ENCODE measurements around the gene RBM12. TPM values are rescaled to one million over a fixed set of nuclear protein-coding genes. Genes with fewer than 3 reads are reported as not detected.

The RBM12 gene
- total RNA-seq, 2 experiments from 2014 or later: 101 to 137 TPM

DNA sequence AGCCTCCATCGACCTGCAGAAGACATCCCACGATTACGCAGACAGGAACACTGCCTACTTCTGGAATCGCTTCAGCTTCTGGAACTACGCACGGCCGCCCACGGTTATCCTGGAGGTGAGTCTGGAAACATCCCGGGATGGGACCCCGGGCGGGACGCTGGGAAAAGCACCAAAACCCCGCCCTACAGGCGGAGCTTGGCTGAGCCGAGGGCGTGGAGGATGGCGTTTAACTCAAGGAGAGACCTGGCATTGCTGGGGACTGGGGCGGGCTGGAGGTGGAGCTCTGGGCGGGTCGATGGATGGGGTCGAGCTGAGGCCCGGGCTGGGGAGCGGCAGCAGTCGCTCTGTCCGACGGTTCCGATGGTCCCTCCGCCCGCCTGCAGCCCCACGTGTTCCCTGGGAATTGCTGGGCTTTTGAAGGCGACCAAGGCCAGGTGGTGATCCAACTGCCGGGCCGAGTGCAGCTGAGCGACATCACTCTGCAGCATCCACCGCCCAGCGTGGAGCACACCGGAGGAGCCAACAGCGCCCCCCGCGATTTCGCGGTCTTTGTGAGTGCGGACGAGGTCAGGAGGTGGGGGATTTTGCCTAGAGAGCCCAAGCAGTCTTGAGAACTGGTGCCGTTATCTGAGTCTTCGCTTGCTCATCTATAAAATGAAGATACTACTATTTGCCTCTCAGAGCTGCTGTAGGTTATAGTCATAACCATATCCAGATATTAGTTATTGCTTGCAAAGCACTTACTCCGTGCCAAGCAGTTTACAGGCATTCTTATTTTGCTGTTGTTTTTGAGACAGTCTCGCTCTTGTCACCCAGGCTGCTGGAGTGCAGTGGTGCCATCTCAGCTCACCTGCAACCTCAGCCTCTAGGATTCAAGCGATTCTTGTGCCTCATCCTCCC, 45.3 kb downstream of the RBM12 start:
- Mint-ChIP-seq H3K27ac (peak overlapping the region; percentile 84), H3K27me3 (no peaks in the 10 kb centered on the region), H3K4me3 (peak overlapping the region; percentile 85), H3K9me3 (ENCODE audit: low read depth) (no peaks in the 10 kb centered on the region), H3K36me3 (peaks cover 2% of the 10 kb centered on the region), H3K4me1 (peaks cover 42% of the 10 kb centered on the region)
- ATAC-seq (peak; percentile 43), DNase-seq (peak; percentile 87)
- CTCF ChIA-PET: interaction anchor here (0.7 to 4.7 kb wide), 29 partner anchors 8 to 745 kb away, joined by 3 to 59 read pairs (median 4); partner anchors contain the start of genes CPNE1, ERGIC3, NFS1 and PHF20

DNA sequence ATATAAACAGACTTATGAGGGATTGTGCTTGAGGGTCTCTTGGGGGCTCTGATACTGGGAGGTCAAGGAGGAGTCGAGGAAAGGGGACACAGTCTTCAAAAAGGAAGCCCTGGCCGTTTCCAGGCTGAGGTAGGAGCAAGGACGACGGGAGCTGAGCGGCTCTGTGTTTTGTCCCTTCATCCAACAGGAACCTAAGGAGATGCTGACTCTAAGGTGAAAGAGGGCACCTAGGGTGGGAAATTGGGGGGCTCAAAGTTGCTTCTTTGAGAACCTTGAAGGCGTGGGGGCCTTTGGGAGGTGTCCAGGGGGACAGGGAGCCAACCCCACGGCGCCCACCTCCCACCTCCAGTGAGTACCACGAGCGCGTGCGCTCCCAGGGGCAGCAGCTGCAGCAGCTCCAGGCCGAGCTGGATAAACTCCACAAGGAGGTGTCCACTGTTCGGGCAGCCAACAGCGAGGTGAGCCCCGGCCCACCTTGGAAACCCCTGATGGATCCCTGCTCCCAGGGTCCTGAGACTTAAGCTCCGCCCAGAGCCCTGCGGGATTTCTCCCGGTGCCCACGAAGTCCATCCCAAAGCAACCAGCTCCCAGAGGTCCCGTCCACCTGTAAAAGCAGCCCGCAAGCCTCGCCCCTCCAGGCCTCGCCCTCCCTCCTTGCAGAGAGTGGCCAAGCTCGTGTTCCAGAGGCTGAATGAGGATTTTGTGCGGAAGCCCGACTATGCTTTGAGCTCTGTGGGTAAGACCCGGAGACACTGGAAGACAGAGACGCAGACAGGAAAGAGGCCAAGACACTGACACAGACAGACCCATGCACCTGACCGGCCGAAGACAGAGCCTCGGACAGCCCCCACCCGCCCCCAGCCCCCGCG, 46.2 kb downstream of the RBM12 start:
- CTCF ChIA-PET: interaction anchor here (0.5 to 4.7 kb wide), 26 partner anchors 9 to 744 kb away, joined by 3 to 59 read pairs (median 4); partner anchors contain the start of genes CPNE1, ERGIC3, NFS1 and PHF20
- Mint-ChIP-seq H3K4me1 (peaks cover 44% of the 10 kb centered on the region), H3K4me3 (peak overlapping the region; percentile 85), H3K36me3 (peaks cover 2% of the 10 kb centered on the region), H3K27ac (peak overlapping the region; percentile 94), H3K27me3 (peaks cover 5% of the 10 kb centered on the region), H3K9me3 (ENCODE audit: low read depth) (no peaks in the 10 kb centered on the region)
- peak; percentile 51 for DNase-seq
- no peak for ATAC-seq

DNA sequence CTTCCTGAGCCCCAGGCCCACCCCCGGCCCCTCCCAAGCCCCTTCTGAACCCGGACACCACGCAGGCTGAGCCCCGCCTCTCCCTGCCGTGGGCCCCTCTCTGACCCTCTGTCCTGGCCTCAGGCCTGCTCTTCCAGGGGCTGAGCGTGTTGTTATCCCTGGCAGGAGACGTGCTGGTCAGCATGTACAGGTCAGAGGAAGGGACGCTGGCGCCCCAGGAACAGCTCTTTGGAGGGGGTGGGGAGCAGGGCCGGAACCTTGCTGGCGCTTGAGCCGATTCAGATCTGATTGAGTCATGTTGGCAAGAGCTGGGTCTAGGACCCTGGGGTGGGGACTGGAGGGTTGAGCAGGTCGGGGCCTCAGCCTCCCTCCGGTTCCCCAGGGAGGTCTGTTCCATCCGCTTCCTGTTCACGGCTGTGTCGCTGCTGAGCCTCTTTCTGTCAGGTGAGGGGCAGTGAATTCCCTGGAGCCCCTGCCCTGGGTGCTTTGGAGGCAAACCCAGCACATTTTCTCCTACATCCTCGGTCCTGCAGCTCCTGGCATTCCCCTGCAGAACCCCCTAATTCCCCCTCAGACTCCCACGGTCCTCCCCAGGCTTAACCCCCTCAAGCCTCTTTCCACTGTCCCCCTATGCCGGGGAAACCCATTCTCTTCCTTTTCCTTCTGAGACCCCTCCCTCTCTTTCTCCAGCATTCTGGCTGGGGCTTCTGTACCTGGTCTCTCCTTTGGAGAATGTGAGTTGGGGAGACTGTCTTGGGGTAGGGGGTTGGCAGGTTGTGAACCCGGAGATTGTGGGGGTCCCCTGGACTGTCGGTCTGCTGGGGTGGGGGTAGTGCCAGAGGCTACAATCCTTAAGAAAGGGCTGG, 47.1 kb downstream of the RBM12 start:
- no peak for ATAC-seq
- H3K36me3 Mint-ChIP-seq: peaks cover 2% of the 10 kb centered on the region

DNA sequence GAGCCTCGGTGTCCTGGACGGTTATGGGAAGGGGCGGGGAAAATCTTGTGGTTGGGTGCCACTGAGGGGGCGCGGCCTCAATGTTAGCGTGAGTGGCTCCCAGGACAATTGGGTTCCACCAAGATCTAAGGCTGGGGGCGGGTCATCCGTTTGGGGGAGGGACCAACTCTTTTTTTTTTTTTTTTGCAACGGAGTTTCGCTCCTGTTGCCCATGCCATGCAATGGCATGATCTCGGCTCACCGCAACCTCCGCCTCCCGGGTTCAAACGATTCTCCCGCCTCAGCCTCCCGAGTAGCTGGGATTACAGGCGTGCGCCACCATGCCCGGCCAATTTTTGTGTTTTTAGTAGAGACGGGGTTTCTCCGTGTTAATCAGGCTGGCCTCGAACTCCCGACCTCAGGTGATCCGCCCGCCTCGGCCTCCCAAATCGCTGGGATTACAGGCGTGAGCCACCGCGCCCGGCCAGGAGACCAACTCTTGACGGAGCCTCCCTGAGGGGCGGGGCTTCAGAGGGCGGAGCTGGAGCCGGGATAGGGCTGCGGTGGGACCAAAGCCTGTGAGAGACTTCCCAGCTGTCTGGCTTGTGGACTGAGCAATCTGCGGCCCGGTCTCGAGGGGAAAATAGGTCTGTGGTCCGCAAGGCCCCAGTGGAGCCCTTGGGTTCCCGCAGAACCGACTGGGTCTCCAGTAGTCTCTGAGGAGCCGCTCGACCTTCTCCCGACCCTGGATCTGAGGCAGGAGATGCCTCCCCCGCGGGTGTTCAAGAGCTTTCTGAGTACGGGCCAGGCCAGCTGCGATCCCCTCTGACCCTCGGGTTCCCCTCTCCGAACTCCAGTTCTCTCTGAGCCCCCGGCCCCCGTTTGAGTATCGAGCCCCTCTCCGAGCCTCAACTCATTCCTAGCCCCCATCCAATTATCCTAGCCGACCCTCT, 48.0 kb downstream of the RBM12 start:
- peaks cover 2% of the 10 kb centered on the region for H3K36me3 Mint-ChIP-seq
- H3K27me3 Mint-ChIP-seq: peaks cover 5% of the 10 kb centered on the region
- CTCF ChIA-PET: interaction anchor here (0.6 to 4.7 kb wide), 12 partner anchors 12 to 338 kb away, joined by 3 to 59 read pairs (median 4); partner anchors contain the start of genes CEP250, CPNE1, RBM12 and RBM39
- H3K4me3 Mint-ChIP-seq: peak overlapping the region; percentile 85
- peak overlapping the region; percentile 94 for H3K27ac Mint-ChIP-seq
- DNase-seq: peak; percentile 83
- H3K4me1 Mint-ChIP-seq: peaks cover 44% of the 10 kb centered on the region
- ATAC-seq: peak; percentile 13
- H3K9me3 Mint-ChIP-seq (ENCODE audit: low read depth): no peaks in the 10 kb centered on the region

More for the DNA sequence above, 47.1 kb downstream of the RBM12 start:
- CTCF ChIA-PET: interaction anchor here (0.7 to 4.7 kb wide), 5 partner anchors 45 to 337 kb away, joined by 3 to 59 read pairs (median 5); partner anchors contain the start of genes CEP250, CPNE1, RBM12 and SCAND1
- Mint-ChIP-seq H3K27ac (peak overlapping the region; percentile 94), H3K4me3 (peak overlapping the region; percentile 85), H3K4me1 (peaks cover 44% of the 10 kb centered on the region), H3K27me3 (peaks cover 5% of the 10 kb centered on the region), H3K9me3 (ENCODE audit: low read depth) (no peaks in the 10 kb centered on the region)
- DNase-seq: peak; percentile 71

GRCh38 chr20:35615667-35616464, 48.8 kb downstream of the RBM12 start, which contains the start of gene SPAG4:
TSS of gene SPAG4 (plus strand) at chr20:35615829. CDS start at chr20:35616004, 175 bp downstream.
- peak; percentile 87 for ATAC-seq
- Mint-ChIP-seq H3K4me1 (peaks cover 44% of the 10 kb centered on the region), H3K27me3 (peaks cover 5% of the 10 kb centered on the region)

DNA sequence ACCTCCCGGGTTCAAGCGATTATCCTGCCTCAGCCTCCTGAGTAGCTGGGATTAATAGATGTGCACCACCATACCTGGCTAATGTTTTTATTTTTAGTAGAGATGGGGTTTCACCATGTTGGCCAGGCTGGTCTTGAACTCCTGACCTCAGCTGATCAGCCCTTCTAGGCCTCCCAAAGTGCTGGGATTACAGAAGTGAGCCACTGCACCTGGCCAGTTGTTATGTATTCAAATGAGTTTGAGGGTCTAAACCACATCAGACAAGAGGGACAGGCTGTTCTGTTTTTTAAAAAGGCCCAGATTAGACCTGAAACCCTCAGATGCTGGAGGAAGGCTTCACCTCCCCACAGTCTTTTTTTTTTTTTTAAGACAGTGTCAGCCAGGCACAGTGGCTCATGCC, 53.2 kb downstream of the RBM12 start:
- no peaks in the 10 kb centered on the region for H3K36me3 Mint-ChIP-seq
- DNase-seq (no peak), ATAC-seq (no peak)
- peaks cover 15% of the 10 kb centered on the region for H3K4me1 Mint-ChIP-seq
- CTCF ChIA-PET: no interaction called here
- no peak overlapping the region for H3K27ac Mint-ChIP-seq
- H3K4me3 Mint-ChIP-seq: no peak overlapping the region
- H3K27me3 Mint-ChIP-seq: peaks cover 5% of the 10 kb centered on the region
- H3K9me3 Mint-ChIP-seq (ENCODE audit: low read depth): no peaks in the 10 kb centered on the region

More at GRCh38 chr20:35615667-35616464, 48.8 kb downstream of the RBM12 start, which contains the start of gene SPAG4:
- no peaks in the 10 kb centered on the region for H3K36me3 Mint-ChIP-seq
- peak within 1 kb of the TSS; percentile 85 for H3K4me3 Mint-ChIP-seq
- H3K27ac Mint-ChIP-seq: peak within 1 kb of the TSS; percentile 94
- H3K9me3 Mint-ChIP-seq (ENCODE audit: low read depth): no peaks in the 10 kb centered on the region
- peak; percentile 100 for DNase-seq
- CTCF ChIA-PET: interaction anchor here (0.6 to 1.8 kb wide), 8 partner anchors 11 to 338 kb away, joined by 3 to 11 read pairs (median 4); partner anchors contain the start of genes RBM39 and SCAND1

DNA sequence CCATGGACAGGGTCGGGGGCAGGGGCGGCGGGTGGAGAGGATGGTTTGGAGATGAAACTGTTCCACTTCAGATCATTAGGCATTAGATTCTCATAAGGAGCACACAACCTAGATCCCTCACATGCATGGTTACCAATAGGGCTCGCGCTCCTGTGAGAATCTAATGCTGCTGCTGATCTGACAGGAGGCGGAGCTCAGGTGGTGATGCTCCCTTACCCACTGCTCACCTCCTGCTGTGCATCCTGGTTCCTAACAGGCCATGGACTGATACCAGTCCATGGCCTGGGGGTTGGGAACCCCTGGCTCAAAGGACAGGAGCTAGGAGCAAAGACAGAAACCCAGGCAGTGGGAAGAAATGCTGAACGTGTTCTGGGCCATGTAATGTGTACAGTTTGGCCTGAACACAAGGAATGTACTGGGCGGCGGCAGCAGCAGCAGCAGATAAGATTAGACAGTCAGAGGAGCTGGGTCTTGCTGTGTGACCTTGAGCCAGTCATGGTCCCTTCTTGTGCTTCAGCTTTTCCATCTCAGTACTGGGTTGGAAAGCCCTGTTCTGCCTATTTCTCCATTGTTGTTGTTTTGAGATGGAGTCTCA, 53.8 kb downstream of the RBM12 start:
- peaks cover 12% of the 10 kb centered on the region for H3K4me1 Mint-ChIP-seq
- CTCF ChIA-PET: no interaction called here

DNA sequence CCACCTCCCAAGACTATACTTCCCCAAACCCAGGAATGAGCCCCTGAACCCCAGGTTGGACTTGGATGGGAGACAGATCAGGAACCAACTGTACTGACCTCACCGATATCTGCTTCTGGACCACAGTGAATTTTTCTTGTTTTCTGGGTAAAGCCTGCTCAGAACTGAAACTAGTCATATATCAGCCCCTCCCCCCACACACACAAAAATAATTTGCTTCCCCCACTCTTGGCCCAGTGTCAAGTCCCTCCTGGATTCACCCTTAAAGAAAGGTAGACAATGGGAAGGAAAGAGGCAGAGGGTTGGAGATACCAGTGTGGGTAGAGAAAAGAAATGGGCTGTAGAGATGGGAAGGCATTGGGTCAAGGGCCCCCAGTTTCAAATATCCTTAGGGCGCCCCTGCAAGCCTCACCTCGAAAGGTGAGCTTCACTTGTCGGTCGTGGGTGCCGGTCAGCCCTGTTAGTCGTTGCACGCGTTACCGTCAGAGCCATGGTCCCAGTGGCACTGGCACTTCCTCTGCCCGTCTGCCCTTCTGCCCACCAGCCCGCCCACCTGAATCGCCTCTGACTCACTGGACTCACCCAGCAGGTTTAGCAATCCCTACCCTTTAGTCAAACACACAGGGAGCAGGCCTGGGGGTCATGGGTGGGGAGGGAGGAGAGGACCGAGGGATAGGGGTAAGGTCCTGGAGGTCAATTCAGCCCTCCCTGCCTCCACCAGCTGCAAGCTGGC, 57.5 kb downstream of the RBM12 start:
- H3K27me3 Mint-ChIP-seq: peaks cover 5% of the 10 kb centered on the region
- ATAC-seq (no peak), DNase-seq (no peak)
- H3K4me1 Mint-ChIP-seq: peaks cover 3% of the 10 kb centered on the region
- CTCF ChIA-PET: interaction anchor here (0.7 to 1.9 kb wide), 2 partner anchors 12 to 650 kb away, joined by 3 to 6 read pairs; no protein-coding TSS in a partner anchor
- H3K27ac Mint-ChIP-seq: no peak overlapping the region
- H3K36me3 Mint-ChIP-seq: no peaks in the 10 kb centered on the region
- H3K9me3 Mint-ChIP-seq (ENCODE audit: low read depth): no peaks in the 10 kb centered on the region
- no peak overlapping the region for H3K4me3 Mint-ChIP-seq

More for the DNA sequence above, 53.8 kb downstream of the RBM12 start:
- Mint-ChIP-seq H3K9me3 (ENCODE audit: low read depth) (no peaks in the 10 kb centered on the region), H3K27ac (no peak overlapping the region), H3K36me3 (no peaks in the 10 kb centered on the region), H3K27me3 (peaks cover 5% of the 10 kb centered on the region), H3K4me3 (no peak overlapping the region)
- no peak for DNase-seq
- no peak for ATAC-seq

- Mint-ChIP-seq H3K27ac (no peak overlapping the region), H3K4me1 (peaks cover 8% of the 10 kb centered on the region), H3K4me3 (no peak overlapping the region), H3K9me3 (ENCODE audit: low read depth) (no peaks in the 10 kb centered on the region), H3K27me3 (peaks cover 10% of the 10 kb centered on the region), H3K36me3 (no peaks in the 10 kb centered on the region)
- ATAC-seq (no peak), DNase-seq (no peak)
- CTCF ChIA-PET: interaction anchor here (1.3 to 1.9 kb wide), 2 partner anchors 13 to 142 kb away, joined by 3 to 6 read pairs; no protein-coding TSS in a partner anchor
Observed at GRCh38 chr20:35606127-35606526, 58.6 kb downstream of the RBM12 start.

GRCh38 chr20:35604449-35604747, 60.3 kb downstream of the RBM12 start:
- no peak overlapping the region for H3K27ac Mint-ChIP-seq
- CTCF ChIA-PET: interaction anchor here (0.7 to 1.7 kb wide), 8 partner anchors 9 to 145 kb away, joined by 3 to 6 read pairs (median 4); partner anchors contain the start of genes CPNE1, NFS1, RBM12 and ROMO1
- H3K9me3 Mint-ChIP-seq (ENCODE audit: low read depth): no peaks in the 10 kb centered on the region
- no peaks in the 10 kb centered on the region for H3K36me3 Mint-ChIP-seq
- peaks cover 26% of the 10 kb centered on the region for H3K27me3 Mint-ChIP-seq
- no peak for ATAC-seq
- H3K4me3 Mint-ChIP-seq: no peak overlapping the region
- DNase-seq: no peak
- peaks cover 10% of the 10 kb centered on the region for H3K4me1 Mint-ChIP-seq
